ENCODE results near the gene LIPI.
"Not testable (repeated sequence)": the region's sequence is repeated elsewhere in the genome, so short reads cannot be mapped to it uniquely, and the experiment has no call there.

The LIPI gene

DNA sequence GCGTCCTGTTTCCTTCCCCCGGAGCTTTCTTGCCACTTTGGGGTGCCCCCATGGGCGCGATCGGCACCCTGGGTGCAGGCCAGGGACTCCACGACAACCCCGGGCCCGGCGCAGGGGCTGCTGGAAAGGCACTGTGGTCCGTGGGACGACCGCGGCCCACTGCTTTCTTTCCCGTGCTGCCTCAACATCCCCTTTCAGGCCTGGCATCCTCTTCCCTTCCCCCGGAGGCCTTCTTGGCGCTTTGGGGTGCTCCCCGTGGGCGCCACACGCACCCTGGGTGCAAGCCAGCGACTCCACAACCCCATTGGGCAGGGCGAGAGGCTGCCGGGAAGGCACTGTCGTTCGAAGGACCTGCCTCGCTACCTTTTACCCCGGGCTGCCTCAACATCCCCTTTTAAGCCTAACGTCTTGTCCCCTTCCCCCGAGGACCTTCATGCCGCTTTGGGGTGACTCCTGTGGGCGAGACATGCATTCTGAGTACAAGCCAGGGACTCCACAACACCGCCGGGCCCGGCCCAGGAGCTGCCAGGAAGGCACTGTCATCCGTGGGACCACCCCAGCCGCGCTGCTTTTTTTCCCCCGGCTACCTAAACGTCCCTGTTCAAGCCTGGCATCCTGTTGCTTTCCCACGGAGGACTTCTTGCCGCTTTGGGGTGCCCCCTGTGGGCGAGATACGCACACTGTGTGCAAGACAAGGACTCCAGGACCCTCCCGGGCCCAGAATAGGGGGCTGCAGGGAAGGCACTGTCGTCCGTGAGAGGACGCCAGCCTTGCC is 137.8 kb downstream of the LIPI start:
- no peak for DNase-seq

DNA sequence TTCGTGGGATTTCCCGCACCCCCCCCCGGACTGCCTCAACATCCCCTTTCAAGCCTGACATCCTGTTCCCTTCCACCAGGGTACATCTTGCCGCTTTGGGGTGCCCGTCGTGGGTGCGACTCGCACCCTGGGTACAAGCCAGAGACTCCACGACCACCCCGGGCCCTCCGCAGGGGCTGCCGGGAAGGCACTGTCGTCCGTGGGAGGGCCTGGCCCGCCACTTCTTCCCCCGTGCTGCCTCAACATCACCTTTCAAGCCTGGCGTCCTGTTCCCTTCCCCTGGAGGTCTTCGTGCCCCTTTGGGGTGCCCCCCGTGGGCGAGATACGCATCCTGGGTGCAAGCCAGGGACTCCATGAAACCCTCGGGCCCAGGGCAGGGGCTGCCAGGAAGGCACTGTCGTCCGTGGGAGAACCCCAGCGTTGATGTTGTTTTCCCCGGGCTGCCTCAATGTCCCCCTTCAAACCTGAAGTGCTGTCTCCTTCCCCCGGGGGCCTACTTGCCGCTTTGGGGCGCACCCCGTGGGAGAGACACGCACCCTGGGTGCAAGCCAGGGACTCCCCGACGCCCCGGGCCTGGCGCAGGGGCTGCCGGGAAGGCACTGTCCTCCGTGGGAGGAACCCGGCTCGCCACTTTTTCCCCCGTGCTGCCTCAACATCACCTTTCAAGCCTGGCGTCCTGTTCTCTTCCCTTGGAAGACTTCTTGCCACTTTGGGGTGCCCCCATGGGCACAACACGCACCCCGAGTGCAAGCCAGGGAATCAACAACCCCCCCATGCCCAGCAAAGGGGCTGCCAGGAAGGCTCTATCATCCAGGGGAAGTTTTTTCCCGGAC is 138.6 kb downstream of the LIPI start:
- DNase-seq: no peak

DNA sequence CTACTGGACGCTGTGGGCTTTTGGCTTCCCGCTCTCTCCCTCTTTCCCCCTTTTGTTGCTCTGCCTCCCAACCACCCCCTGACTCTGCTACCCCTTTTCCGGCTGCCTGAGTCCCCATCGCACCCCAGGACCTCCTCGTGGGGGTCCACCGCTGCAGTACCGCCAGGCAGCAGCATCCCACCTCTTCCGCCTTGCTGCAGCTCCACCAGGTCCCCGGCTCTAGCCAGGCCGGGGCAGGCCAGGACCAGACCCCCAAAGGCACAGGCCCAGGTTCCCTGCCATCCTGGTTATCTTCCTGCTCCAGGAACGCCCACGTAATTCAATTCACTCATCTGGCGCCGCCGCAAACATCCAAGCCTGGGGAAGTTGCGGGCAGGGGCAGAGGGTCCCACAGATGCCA is 139.8 kb downstream of the LIPI start:
- no peak for DNase-seq

DNA sequence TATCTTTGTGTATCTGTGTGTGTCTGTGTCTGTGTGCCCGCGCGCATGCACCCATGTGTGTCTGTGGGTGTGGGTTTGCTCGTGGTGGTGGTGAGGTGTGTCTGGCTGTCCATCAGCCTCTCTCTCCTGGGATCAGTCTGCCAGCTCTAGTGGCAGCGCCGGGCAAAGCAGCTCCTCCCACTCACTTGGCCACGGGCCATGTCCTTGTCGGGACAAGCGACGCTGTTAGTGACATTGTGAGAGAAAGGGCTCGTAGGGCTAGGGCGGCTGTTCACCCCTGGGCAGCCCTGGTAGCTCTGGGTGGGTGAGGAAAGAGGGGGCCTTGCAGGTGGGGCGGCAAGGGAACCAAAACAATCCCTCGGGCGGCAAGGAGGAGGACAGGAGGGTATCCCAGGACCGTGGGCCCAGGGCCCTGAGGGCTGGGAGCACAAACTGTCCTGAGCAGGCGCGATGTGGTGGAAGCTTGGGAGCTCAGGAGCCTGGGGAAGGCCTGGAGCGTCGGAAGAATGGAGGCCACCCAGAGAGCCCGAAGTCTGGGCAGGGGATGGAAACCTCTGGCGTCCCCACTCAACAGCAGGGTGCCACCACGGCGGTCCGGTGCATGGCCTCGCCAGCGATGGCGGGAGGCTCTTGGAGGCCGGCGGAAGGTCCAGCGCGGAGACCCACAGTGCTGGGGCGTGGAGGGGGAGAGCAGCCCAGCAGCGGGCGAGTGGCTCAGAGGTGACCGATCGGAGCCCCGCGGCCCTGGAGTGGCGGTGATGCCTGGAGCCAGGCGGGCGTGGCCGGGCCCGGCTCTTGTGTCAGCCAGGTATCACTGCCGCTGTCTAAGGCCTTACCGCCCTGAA is 140.5 kb downstream of the LIPI start:
- no peak for DNase-seq

DNA sequence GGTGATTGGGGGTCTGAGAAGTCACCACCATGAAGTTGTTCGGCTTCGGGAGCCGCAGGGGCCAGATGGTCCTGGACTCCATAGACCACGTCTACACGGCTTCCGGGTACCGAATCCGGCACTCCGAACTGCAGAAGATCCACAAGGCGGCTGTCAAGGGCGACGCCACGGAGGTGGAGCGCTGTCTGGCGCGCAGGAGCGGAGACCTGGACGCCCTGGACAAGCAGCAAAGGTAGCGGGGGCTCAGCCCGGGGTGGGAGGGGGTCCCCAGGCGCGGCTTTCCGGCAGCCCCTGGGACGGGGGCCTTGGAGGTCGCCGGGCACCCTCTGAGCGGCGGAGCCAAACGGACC is 146.5 kb downstream of the LIPI start:
- DNase-seq: no peak

DNA sequence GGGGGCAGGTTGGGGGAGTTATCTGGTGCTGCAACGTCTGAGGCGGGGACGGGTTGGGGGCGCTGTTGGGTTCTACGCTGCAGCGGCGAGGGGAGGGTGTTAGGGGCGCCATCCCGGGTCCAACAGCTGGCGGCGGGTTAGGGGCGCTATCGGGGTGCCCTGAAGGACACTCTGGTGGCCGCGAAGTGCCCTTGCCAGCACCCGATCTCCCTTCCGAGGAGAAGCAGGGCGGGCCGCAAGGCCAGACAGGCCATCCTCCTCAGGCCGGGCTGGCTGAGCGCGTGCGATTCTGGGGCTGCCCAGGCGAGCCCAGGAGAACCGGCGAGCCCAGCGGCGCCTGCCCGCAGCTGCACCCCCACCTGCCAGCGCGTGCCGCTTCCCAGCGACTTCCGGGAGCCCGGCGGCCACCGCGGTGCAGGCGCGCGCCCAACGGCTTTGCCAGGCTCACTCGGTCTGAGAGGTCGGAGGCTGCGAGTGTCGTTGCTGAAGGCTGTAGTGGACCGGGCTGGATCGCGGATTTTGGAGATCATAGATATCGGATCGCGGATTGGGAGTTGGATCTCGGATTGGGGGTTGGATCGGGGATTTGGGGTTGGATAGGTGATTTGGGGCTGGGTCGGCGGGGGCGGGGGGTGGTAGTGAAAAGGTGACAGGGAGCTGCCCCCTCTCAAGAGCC is 147.0 kb downstream of the LIPI start:
- DNase-seq: not testable (repeated sequence)

DNA sequence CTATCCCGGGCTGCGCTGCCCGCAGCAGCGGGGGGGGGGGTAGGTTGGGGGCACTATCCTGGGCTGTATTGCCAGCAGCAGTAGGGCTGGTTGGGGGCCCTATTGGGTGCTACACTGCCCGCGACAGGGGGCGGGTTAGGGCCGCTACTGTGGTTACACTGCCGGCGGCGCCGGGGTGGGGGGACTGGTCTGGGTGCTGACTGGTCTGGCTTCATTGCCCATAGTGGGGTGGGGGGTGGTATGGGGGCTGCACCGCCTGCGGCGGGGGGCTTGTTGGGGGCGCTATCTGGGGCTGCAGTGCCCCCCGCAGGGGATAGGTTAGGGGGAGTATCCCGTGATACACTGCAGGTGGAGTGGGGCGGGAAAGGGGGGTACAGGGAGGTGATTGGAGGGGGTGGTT is 148.1 kb downstream of the LIPI start:
- DNase-seq: not testable (repeated sequence)

DNA sequence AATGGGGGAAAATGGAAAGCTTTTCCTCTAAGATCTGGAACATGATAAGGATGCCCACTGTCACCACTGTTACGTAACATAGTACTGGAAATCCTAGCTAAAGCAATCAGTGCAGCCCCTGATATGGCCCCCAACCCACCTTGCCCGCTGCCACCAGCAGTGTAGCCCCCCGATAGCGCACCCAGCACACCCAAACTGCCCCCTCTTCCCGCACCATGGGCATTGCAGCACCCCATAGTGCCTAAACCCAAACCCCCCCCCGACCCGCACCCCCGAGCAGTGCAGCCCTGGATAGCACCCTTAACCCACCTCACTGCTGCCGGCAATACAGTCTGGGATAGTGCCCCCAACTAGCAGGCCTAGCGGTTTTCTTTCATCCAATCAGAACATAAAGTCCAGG is 148.9 kb downstream of the LIPI start:
- DNase-seq: not testable (repeated sequence)

DNA sequence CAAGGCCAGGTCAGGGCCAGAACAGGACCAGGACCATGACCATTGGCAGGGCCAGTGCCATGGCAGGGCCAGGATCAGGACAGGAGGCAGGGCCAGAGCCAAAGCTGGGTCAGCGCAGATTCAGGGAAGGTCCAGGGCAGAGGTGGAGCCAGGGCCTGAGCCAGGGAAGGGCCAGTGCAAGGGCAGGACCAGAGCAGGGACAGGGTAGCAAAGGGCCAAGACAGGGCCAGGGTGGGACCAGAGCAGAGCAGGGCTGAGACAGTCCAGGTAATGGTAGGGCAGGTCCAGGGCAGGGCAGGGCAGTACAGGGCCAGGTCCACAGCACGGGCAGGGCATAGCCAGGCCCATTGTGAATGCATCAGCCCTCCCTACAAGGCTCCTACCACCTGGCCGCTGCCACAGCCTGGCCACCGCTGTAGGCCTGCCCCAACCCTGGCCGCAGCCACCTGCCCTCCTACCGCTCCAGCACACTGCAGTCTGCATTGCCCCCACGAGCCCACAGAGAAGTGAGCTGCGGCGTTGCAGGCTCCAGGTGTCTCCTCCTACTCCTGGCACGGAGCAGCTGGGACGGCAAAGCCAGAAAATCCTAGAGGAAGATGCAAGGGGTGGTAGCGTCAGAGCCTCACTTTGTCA is 151.6 kb downstream of the LIPI start:
- not testable (repeated sequence) for DNase-seq

Measured in activated CD4-positive, alpha-beta T cell treated with anti-CD3 and anti-CD28 coated beads, Interleukin-2, amount 50 U/mL, for 16 hours (primary cell).